HEK293 (cell line): Measurements from ENCODE around the gene PXMP2.

Experiments used
- CTCF ChIP-seq: fragments of 450-650 bp; formaldehyde crosslinking; IDR thresholded peaks from 2 replicates; pipeline ENCODE4 v1.5.1; 2016; ENCODE audit warnings: missing biosample characterization, missing genetic modification characterization
- MZF1 ChIP-seq: fragments of 450-650 bp; formaldehyde crosslinking; IDR thresholded peaks from 2 replicates; pipeline ENCODE4 v1.5.1; 2017; ENCODE audit warnings: missing biosample characterization, missing genetic modification characterization, borderline replicate concordance

- TF ChIP-seq MZF1 (tag by site-specific recombination) (no peak), CTCF (no peak)
Observed at GRCh38 chr12:132648616-132649225, 38.7 kb upstream of the PXMP2 start.
